ENCODE results near the gene CFAP43. TPM values are rescaled to one million over a fixed set of nuclear protein-coding genes. Genes with fewer than 3 reads are reported as not detected.

The CFAP43 gene
- total and polyA plus RNA-seq, 2 of the 8 experiments (the other 6 are each of a cell fraction or from before 2014, with no cell fraction given), result 0.11 to 0.27 TPM

DNA sequence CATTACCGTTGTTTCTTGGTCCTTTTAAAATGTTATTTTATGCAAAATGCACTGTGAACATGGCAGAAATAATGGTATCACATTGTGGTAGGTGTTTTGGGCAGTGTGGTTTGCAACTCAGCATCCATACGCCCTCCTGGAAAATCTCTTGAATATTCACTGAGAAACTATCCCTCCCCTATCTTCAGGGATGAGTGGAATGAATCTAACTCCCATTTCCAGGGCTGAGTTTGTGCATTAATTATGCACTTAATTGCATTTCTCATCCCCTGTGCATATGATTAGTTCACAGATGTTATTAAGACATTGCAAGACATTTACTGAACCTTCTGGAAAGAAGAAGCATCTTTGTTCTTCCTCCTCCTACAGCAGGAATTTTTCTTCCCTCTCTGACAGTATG is 36.5 kb downstream of the CFAP43 start (continued):
- no peak for TF ChIP-seq CHD7 (IDR thresholded peaks at IDR 0.05; ENCODE audit: insufficient replicate concordance, low read length)
- TF ChIP-seq TAF1 (IDR thresholded peaks at IDR 0.05; ENCODE audit: low read depth, low read length), result no peak
- no peak for TF ChIP-seq EGR1 (IDR thresholded peaks at IDR 0.05; ENCODE audit: borderline replicate concordance, low read depth, low read length)
- no peak for TF ChIP-seq JUN (IDR thresholded peaks at IDR 0.05; ENCODE audit: low read depth, low read length)
- TF ChIP-seq, protein P1, sequence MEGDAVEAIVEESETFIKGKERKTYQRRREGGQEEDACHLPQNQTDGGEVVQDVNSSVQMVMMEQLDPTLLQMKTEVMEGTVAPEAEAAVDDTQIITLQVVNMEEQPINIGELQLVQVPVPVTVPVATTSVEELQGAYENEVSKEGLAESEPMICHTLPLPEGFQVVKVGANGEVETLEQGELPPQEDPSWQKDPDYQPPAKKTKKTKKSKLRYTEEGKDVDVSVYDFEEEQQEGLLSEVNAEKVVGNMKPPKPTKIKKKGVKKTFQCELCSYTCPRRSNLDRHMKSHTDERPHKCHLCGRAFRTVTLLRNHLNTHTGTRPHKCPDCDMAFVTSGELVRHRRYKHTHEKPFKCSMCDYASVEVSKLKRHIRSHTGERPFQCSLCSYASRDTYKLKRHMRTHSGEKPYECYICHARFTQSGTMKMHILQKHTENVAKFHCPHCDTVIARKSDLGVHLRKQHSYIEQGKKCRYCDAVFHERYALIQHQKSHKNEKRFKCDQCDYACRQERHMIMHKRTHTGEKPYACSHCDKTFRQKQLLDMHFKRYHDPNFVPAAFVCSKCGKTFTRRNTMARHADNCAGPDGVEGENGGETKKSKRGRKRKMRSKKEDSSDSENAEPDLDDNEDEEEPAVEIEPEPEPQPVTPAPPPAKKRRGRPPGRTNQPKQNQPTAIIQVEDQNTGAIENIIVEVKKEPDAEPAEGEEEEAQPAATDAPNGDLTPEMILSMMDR (IDR thresholded peaks at IDR 0.05; ENCODE audit: control extremely low read depth in 1 of 3, insufficient read depth in 1 of 3, low read depth in 1 of 3, low read length in 3 of 3), result no peak
- no peak for TF ChIP-seq CEBPB (IDR thresholded peaks at IDR 0.05; ENCODE audit: low read depth, low read length)
- no peak for TF ChIP-seq NRF1 (IDR thresholded peaks at IDR 0.05; ENCODE audit: low read depth, low read length)
- no peak for TF ChIP-seq CTBP2 (IDR thresholded peaks at IDR 0.05; ENCODE audit: borderline replicate concordance, insufficient read depth, insufficient read length, low read length)
- no peak for TF ChIP-seq SUZ12 (IDR thresholded peaks at IDR 0.05; ENCODE audit: low read length)

Measured in H1 (cell line).